PFSK-1 (cell line): ENCODE results near the gene GBF1.

Experiments
- FOXP2 ChIP-seq: optimal IDR thresholded peaks from 2 replicates; pipeline ENCODE3; 2011; ENCODE audit warnings: borderline replicate concordance, control low read depth, inconsistent platforms; ENCODE audit not compliant: insufficient read depth; ENCODE audit errors: extremely low read length, extremely low read depth
- POLR2AphosphoS5 ChIP-seq: IDR thresholded peaks from 2 replicates; pipeline ENCODE4 v1.6.1; 2012; ENCODE audit warnings: low read depth, mild to moderate bottlenecking, control low read depth, low read length, moderate library complexity
- REST ChIP-seq, 2 experiments: IDR thresholded peaks; 2 replicates each; pipeline versions ENCODE4 v1.6.1 to v1.8.0; 2011 to 2012; ENCODE audit warnings: low read depth in 2 of 2, low read length in 2 of 2, control low read depth in 1 of 2, inconsistent platforms in 1 of 2, mild to moderate bottlenecking in 1 of 2, moderate library complexity in 1 of 2; ENCODE audit not compliant: insufficient read depth in 1 of 2
- SIN3A ChIP-seq: IDR thresholded peaks from 2 replicates; pipeline ENCODE4 v1.6.1; 2012; ENCODE audit warnings: mild to moderate bottlenecking, low read length, moderate library complexity, borderline replicate concordance; ENCODE audit not compliant: insufficient read depth
- TAF1 ChIP-seq: IDR thresholded peaks from 2 replicates; pipeline ENCODE4 v1.6.1; 2012; ENCODE audit warnings: low read length, control low read depth, borderline replicate concordance; ENCODE audit not compliant: insufficient read depth

Gene GBF1

GRCh38 chr10:102414749-102415148 is 169.4 kb downstream of the GBF1 start:
- TF ChIP-seq POLR2AphosphoS5 (no peak), FOXP2 (no peak), TAF1 (no peak), SIN3A (no peak), REST (IDR thresholded peaks at IDR 0.05; ENCODE audit: insufficient read depth in 1 of 2, low read depth in 2 of 2, low read length in 2 of 2) (no peak)

- no peak for TF ChIP-seq TAF1
- TF ChIP-seq POLR2AphosphoS5 = no peak
- TF ChIP-seq FOXP2 = no peak
- no peak for TF ChIP-seq SIN3A
- no peak for TF ChIP-seq REST (IDR thresholded peaks at IDR 0.05; ENCODE audit: insufficient read depth in 1 of 2, low read depth in 2 of 2, low read length in 2 of 2)
These were observed 171.0 kb downstream of the GBF1 start for GRCh38 chr10:102416283-102416682.

- TF ChIP-seq REST (IDR thresholded peaks at IDR 0.05; ENCODE audit: insufficient read depth in 1 of 2, low read depth in 2 of 2, low read length in 2 of 2) (no peak), SIN3A (no peak), POLR2AphosphoS5 (no peak), FOXP2 (no peak), TAF1 (no peak)
These were observed 171.4 kb downstream of the GBF1 start for GRCh38 chr10:102416695-102417094.

- TF ChIP-seq TAF1 (no peak), REST (IDR thresholded peaks at IDR 0.05; ENCODE audit: insufficient read depth in 1 of 2, low read depth in 2 of 2, low read length in 2 of 2) (no peak), FOXP2 (no peak), POLR2AphosphoS5 (no peak), SIN3A (no peak)
These were observed 173.4 kb downstream of the GBF1 start, which contains the start of gene PSD for GRCh38 chr10:102418622-102419268. TSS of gene PSD (minus strand) at chr10:102418785. CDS start at chr10:102417038, 1,747 bp downstream.
